Type B pancreatic cell (in vitro differentiated cells): ENCODE data around the gene FAM234A. TPM values are rescaled to one million over a fixed set of nuclear protein-coding genes. Genes with fewer than 3 reads are reported as not detected.

ENCODE experiments used
- DNase-seq: peaks from one replicate; pipeline ENCODE4 v3.0.0; 2021; ENCODE audit warnings: mixed read lengths; ENCODE audit not compliant: unreplicated experiment; ENCODE audit errors: extremely low spot score
- H3K27ac Mint-ChIP-seq: 2 replicates; pipeline ENCODE4 v1.8.0; 2021; ENCODE audit warnings: mild to moderate bottlenecking, mixed read lengths
- H3K27me3 Mint-ChIP-seq: 2 replicates; pipeline ENCODE4 v1.8.0; 2021; ENCODE audit warnings: mixed read lengths
- H3K36me3 Mint-ChIP-seq: 2 replicates; pipeline ENCODE4 v1.8.0; 2021; ENCODE audit warnings: mixed read lengths
- H3K4me1 Mint-ChIP-seq: one replicate; pipeline ENCODE4 v1.8.0; 2021; ENCODE audit warnings: mixed read lengths; ENCODE audit not compliant: unreplicated experiment
- H3K4me3 Mint-ChIP-seq: 2 replicates; pipeline ENCODE4 v1.8.0; 2021; ENCODE audit warnings: mild to moderate bottlenecking, mixed read lengths
- H3K9me3 Mint-ChIP-seq: 2 replicates; pipeline ENCODE4 v1.8.0; 2021; ENCODE audit warnings: mixed read lengths
- total RNA-seq: library from RNA; stranded (reverse); gene quantifications from 2 replicates; pipeline ENCODE4 v1.2.1, GENCODE V29; 2021; ENCODE audit warnings: low replicate concordance
- TF ChIP-seq, protein P1 (sequence below): fragments of 200-600 bp; sonication (generic); conservative IDR thresholded peaks from 2 replicates; pipeline ENCODE4 v1.5.0; 2021; ENCODE audit warnings: antibody characterized with exemption, mild to moderate bottlenecking

Gene FAM234A
- total RNA-seq, 1 donor from 2014 or later = 125 TPM

DNA sequence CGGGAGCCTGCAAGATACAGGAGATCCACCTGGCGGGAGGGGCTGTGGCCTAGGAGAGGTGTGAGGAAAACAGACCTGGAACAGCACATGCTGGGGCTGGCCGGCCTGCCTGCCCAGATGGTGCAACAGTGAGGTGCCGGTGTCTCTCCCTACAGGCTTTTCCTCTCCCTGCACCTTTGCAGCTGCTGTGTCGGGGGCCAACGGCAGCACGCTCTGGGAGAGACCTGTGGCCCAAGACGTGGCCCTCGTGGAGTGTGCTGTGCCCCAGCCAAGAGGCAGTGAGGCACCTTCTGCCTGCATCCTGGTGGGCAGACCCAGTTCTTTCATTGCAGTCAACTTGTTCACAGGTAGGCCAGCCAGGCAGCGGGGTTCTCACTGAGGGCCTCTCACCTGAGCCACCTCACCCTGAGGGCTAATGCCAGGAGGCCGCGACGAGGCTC lies 25.2 kb downstream of the FAM234A start:
- TF ChIP-seq, protein P1, sequence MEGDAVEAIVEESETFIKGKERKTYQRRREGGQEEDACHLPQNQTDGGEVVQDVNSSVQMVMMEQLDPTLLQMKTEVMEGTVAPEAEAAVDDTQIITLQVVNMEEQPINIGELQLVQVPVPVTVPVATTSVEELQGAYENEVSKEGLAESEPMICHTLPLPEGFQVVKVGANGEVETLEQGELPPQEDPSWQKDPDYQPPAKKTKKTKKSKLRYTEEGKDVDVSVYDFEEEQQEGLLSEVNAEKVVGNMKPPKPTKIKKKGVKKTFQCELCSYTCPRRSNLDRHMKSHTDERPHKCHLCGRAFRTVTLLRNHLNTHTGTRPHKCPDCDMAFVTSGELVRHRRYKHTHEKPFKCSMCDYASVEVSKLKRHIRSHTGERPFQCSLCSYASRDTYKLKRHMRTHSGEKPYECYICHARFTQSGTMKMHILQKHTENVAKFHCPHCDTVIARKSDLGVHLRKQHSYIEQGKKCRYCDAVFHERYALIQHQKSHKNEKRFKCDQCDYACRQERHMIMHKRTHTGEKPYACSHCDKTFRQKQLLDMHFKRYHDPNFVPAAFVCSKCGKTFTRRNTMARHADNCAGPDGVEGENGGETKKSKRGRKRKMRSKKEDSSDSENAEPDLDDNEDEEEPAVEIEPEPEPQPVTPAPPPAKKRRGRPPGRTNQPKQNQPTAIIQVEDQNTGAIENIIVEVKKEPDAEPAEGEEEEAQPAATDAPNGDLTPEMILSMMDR = no peak
- Mint-ChIP-seq H3K27ac (no peak overlapping the region), H3K4me1 (no peaks in the 10 kb centered on the region), H3K27me3 (no peaks in the 10 kb centered on the region), H3K4me3 (no peak overlapping the region), H3K9me3 (no peaks in the 10 kb centered on the region), H3K36me3 (peaks cover 10% of the 10 kb centered on the region)
- DNase-seq = no peak

DNA sequence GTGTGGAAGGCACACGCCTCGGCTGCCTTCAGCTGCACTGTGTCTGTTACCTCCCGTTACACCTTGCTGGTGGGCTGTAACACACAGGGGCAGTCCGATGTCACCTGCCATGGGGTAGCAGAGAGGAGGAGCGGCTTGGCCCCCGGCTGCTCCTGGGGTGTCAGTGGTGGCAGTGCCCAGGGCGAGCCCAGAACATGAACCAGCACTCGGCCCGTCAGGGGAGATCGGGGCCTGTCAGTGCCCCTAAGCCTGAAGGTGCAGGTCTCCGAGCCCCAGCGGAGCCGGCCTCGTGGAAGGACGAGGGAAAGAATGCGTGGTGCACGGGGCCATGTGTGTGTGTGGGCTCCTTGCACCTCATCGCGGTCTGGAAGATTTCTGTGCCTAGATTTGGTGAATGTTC lies 25.7 kb downstream of the FAM234A start:
- TF ChIP-seq, protein P1 = no peak
- Mint-ChIP-seq H3K27me3 (no peaks in the 10 kb centered on the region), H3K27ac (no peak overlapping the region), H3K36me3 (peaks cover 10% of the 10 kb centered on the region), H3K4me1 (no peaks in the 10 kb centered on the region), H3K9me3 (no peaks in the 10 kb centered on the region), H3K4me3 (no peak overlapping the region)
- DNase-seq = no peak

DNA sequence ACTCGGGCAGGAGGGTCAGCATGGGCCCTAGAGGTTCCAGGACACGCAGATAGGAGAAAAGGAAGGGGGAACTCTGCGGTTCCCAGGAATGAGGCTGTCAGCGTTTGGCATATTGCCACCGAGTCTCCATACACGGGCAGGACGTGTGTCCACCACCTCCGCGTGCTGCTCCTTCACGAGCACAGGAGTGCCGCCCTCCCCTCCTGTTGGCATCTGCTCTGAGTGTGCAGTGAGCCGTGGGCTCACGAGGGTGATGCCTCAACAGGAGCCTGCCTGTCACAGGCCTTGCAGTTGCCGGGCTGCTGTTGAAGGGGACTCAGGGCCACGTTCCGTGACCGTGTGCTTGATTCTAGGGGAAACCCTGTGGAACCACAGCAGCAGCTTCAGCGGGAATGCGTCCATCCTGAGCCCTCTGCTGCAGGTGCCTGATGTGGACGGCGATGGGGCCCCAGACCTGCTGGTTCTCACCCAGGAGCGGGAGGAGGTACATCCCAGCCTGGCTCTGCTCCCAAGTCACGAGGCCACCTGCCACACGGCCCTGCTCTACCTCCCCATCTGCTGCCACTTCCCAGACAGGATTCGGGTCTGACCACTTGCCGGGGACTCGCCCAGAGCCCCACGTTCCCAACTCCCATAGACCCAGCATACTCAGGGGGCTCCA lies 26.5 kb downstream of the FAM234A start:
- no peaks in the 10 kb centered on the region for H3K4me1 Mint-ChIP-seq
- H3K9me3 Mint-ChIP-seq = no peaks in the 10 kb centered on the region
- H3K27ac Mint-ChIP-seq = no peak overlapping the region
- no peaks in the 10 kb centered on the region for H3K27me3 Mint-ChIP-seq
- no peak for DNase-seq
- no peak overlapping the region for H3K4me3 Mint-ChIP-seq
- TF ChIP-seq, protein P1 = no peak
- peaks cover 6% of the 10 kb centered on the region for H3K36me3 Mint-ChIP-seq

DNA sequence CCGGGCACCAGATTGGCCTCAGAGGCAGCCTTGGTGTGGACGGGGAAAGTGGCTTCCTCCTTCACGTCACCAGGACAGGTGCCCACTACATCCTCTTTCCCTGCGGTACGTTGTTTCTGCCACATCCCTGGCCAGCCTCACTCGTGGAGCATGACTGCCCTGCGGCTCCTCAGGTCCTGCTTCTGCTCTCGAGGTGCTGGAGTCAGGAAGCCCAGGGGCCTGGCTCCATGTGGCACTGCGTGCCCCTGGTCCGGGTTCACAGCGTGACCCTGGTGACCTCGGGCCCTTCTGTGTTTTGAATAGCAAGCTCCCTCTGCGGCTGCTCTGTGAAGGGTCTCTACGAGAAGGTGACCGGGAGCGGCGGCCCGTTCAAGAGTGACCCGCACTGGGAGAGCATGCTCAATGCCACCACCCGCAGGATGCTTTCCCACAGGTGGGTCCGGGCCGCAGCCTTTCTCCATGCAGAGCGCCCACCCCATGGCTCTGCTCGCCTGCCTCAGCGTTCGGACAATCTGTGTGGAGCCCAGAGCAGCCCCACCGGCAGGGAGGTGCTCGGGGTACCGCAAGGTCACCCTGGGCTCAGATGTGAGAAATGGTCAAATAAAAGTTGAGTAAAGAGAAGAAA lies 27.6 kb downstream of the FAM234A start:
- TF ChIP-seq, protein P1 = no peak
- H3K27me3 Mint-ChIP-seq = no peaks in the 10 kb centered on the region
- no peak overlapping the region for H3K27ac Mint-ChIP-seq

DNA sequence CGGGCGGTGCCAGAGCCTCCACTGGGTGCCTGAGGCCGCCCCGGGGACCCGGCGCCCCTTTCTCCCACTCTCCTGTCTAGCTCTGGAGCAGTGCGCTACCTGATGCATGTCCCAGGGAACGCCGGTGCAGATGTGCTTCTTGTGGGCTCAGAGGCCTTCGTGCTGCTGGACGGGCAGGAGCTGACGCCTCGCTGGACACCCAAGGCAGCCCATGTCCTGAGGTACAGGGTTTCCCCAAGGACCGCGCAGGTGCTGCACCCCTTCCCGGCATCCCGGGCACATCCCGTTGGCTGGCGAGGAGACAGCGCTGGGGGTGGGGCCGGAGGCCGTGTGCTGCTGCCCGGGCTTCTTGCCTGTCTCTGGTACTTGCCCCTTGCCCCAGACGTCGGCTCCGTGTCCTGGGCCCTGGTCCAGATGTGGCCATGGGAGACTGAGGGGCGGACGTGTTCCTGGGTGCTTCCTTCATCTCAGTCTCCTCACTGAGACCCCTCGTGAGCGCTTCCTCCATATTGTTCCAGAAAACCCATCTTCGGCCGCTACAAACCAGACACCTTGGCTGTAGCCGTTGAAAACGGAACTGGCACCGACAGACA lies 28.7 kb downstream of the FAM234A start:
- no peaks in the 10 kb centered on the region for H3K27me3 Mint-ChIP-seq
- peaks cover 4% of the 10 kb centered on the region for H3K36me3 Mint-ChIP-seq
- H3K4me1 Mint-ChIP-seq = no peaks in the 10 kb centered on the region
- TF ChIP-seq, protein P1 = no peak
- no peaks in the 10 kb centered on the region for H3K9me3 Mint-ChIP-seq
- no peak overlapping the region for H3K27ac Mint-ChIP-seq
- H3K4me3 Mint-ChIP-seq = no peak overlapping the region
- DNase-seq = peak; percentile 64

More for the DNA sequence above, 27.6 kb downstream of the FAM234A start:
- H3K4me1 Mint-ChIP-seq = no peaks in the 10 kb centered on the region
- no peak for DNase-seq
- no peak overlapping the region for H3K4me3 Mint-ChIP-seq
- H3K36me3 Mint-ChIP-seq = peaks cover 4% of the 10 kb centered on the region
- no peaks in the 10 kb centered on the region for H3K9me3 Mint-ChIP-seq
